Ishikawa (cell line): ENCODE data around the gene HERC2.

ENCODE experiments used
- CEBPB ChIP-seq: IDR thresholded peaks from 2 replicates; pipeline ENCODE4 v1.6.1; 2012
- CREB1 ChIP-seq: IDR thresholded peaks from 2 replicates; pipeline ENCODE4 v1.6.1; 2012; ENCODE audit warnings: low read depth
- EGR1 ChIP-seq: IDR thresholded peaks from 2 replicates; pipeline ENCODE4 v1.6.1; 2012
- EP300 ChIP-seq: IDR thresholded peaks from 2 replicates; pipeline ENCODE4 v1.6.1; 2012; ENCODE audit warnings: borderline replicate concordance
- FOXM1 ChIP-seq: IDR thresholded peaks from 2 replicates; pipeline ENCODE4 v1.6.1; 2012; ENCODE audit warnings: low read depth, borderline replicate concordance
- MAX ChIP-seq: IDR thresholded peaks from 2 replicates; pipeline ENCODE4 v1.6.1; 2012
- NFIC ChIP-seq: IDR thresholded peaks from 2 replicates; pipeline ENCODE4 v1.6.1; 2012
- RAD21 ChIP-seq: IDR thresholded peaks from 2 replicates; pipeline ENCODE4 v1.6.1; 2012; ENCODE audit warnings: low read depth
- REST ChIP-seq: IDR thresholded peaks from 2 replicates; pipeline ENCODE4 v1.6.1; 2012; ENCODE audit warnings: low read depth, mild to moderate bottlenecking
- TAF1 ChIP-seq: IDR thresholded peaks from 2 replicates; pipeline ENCODE4 v1.6.1; 2012; ENCODE audit warnings: low read depth, mild to moderate bottlenecking
- TCF12 ChIP-seq: IDR thresholded peaks from 2 replicates; pipeline ENCODE4 v1.6.1; 2012; ENCODE audit warnings: low read depth
- TEAD4 ChIP-seq: IDR thresholded peaks from 2 replicates; pipeline ENCODE4 v1.6.1; 2012
- USF1 ChIP-seq: IDR thresholded peaks from 2 replicates; pipeline ENCODE4 v1.6.1; 2012
- YY1 ChIP-seq: IDR thresholded peaks from 2 replicates; pipeline ENCODE4 v1.6.1; 2012; ENCODE audit warnings: low read depth
- ZBTB7A ChIP-seq: IDR thresholded peaks from 2 replicates; pipeline ENCODE4 v1.6.1; 2012; ENCODE audit warnings: low read depth

The HERC2 gene

GRCh38 chr15:28154283-28154682 lies 167.7 kb downstream of the HERC2 start:
- TF ChIP-seq EGR1 (no peak), REST (no peak), USF1 (no peak), TAF1 (no peak), RAD21 (no peak), NFIC (no peak), FOXM1 (no peak), YY1 (no peak), CREB1 (no peak)

GRCh38 chr15:28153492-28154119 lies 168.4 kb downstream of the HERC2 start:
- no peak for TF ChIP-seq MAX
- no peak for TF ChIP-seq TEAD4

GRCh38 chr15:28147801-28148200 lies 174.2 kb downstream of the HERC2 start:
- no peak for TF ChIP-seq YY1
- TF ChIP-seq TAF1: no peak
- no peak for TF ChIP-seq USF1

GRCh38 chr15:28140062-28140461 lies 181.9 kb downstream of the HERC2 start:
- TF ChIP-seq CREB1 (no peak), REST (no peak), USF1 (no peak), YY1 (no peak), NFIC (no peak), RAD21 (no peak), EP300 (no peak), TCF12 (no peak), TEAD4 (no peak), TAF1 (no peak), EGR1 (no peak), MAX (no peak), ZBTB7A (no peak), FOXM1 (no peak), CEBPB (no peak)

- TF ChIP-seq EGR1 (no peak), TCF12 (no peak), NFIC (no peak), CEBPB (no peak), TAF1 (no peak), YY1 (no peak)
These were observed 188.7 kb downstream of the HERC2 start for GRCh38 chr15:28133281-28133680.

GRCh38 chr15:28132524-28133275 lies 189.3 kb downstream of the HERC2 start:
- no peak for TF ChIP-seq REST
- TF ChIP-seq ZBTB7A: no peak
- no peak for TF ChIP-seq USF1
- TF ChIP-seq EP300: no peak
- no peak for TF ChIP-seq EGR1
- TF ChIP-seq TAF1: no peak
- TF ChIP-seq MAX: no peak
- TF ChIP-seq NFIC: no peak
- no peak for TF ChIP-seq YY1
- no peak for TF ChIP-seq TCF12
- no peak for TF ChIP-seq CREB1
- no peak for TF ChIP-seq CEBPB
- TF ChIP-seq FOXM1: no peak
- TF ChIP-seq RAD21: no peak
